HG03066 (cell line): ENCODE data around the gene STYX.

Experiments
- ATAC-seq: cut with Tn5 transposase; IDR thresholded peaks from one replicate; pipeline ENCODE4 v1.9.1; 2021; ENCODE audit warnings: low read depth; ENCODE audit not compliant: unreplicated experiment

Gene STYX

GRCh38 chr14:52783206-52783605, 53.2 kb downstream of the STYX start:
- ATAC-seq = no peak

- ATAC-seq = no peak
Measured at GRCh38 chr14:52786887-52787286, 56.9 kb downstream of the STYX start.

- no peak for ATAC-seq
Measured at GRCh38 chr14:52789118-52789517, 59.2 kb downstream of the STYX start.

- ATAC-seq = no peak
Measured at GRCh38 chr14:52790011-52790755, 60.2 kb downstream of the STYX start.

GRCh38 chr14:52790756-52791222, 60.8 kb downstream of the STYX start:
- ATAC-seq = no peak

- ATAC-seq = peak; percentile 83
Measured at GRCh38 chr14:52791223-52792096, 61.5 kb downstream of the STYX start, which contains the start of gene GNPNAT1. Gene GNPNAT1 (minus strand): TSS chr14:52791607. CDS start chr14:52784650, 6,957 bp downstream.

- ATAC-seq = no peak
Measured at GRCh38 chr14:52792097-52792415, 62.1 kb downstream of the STYX start.

GRCh38 chr14:52793061-52793460, 63.1 kb downstream of the STYX start:
- no peak for ATAC-seq

GRCh38 chr14:52797653-52798052, 67.7 kb downstream of the STYX start:
- no peak for ATAC-seq

GRCh38 chr14:52798826-52799225, 68.9 kb downstream of the STYX start:
- ATAC-seq = no peak

GRCh38 chr14:52801014-52801712, 71.2 kb downstream of the STYX start:
- ATAC-seq = no peak

- no peak for ATAC-seq
Measured at GRCh38 chr14:52802597-52802996, 72.6 kb downstream of the STYX start.

GRCh38 chr14:52806115-52806514, 76.1 kb downstream of the STYX start:
- ATAC-seq = no peak

- no peak for ATAC-seq
Measured at GRCh38 chr14:52808101-52808500, 78.1 kb downstream of the STYX start.

- ATAC-seq = no peak
Measured at GRCh38 chr14:52821805-52822250, 91.9 kb downstream of the STYX start.

- no peak for ATAC-seq
Measured at GRCh38 chr14:52824462-52824861, 94.5 kb downstream of the STYX start.
